Trophoblast cell (in vitro differentiated cells and primary cell): Measurements from ENCODE around the gene GPR3.

ENCODE experiments used
- DNase-seq, 2 donors: peaks; one replicate each; pipeline ENCODE4 v3.0.0-alpha.2; 2016
- H2AFZ ChIP-seq: 2 replicates; pipeline ENCODE4 v1.6.1; 2013; ENCODE audit warnings: low read length, moderate library complexity, mild to moderate bottlenecking; ENCODE audit not compliant: insufficient read depth, poor library complexity
- H2AK5ac ChIP-seq: 2 replicates; pipeline ENCODE4 v1.6.1; 2013; ENCODE audit warnings: mild to moderate bottlenecking, low read length
- H2BK120ac ChIP-seq: 2 replicates; pipeline ENCODE4 v1.6.1; 2013; ENCODE audit warnings: low read length, mild to moderate bottlenecking, moderate library complexity; ENCODE audit not compliant: insufficient read depth, poor library complexity
- H2BK12ac ChIP-seq: 2 replicates; pipeline ENCODE4 v1.6.1; 2013; ENCODE audit warnings: mild to moderate bottlenecking, low read length, moderate library complexity
- H2BK5ac ChIP-seq: 2 replicates; pipeline ENCODE4 v1.6.1; 2013; ENCODE audit warnings: low read length, low read depth, moderate library complexity, mild to moderate bottlenecking; ENCODE audit not compliant: poor library complexity
- H3K14ac ChIP-seq: 2 replicates; pipeline ENCODE4 v1.6.1; 2013; ENCODE audit warnings: mild to moderate bottlenecking, low read length
- H3K18ac ChIP-seq: 2 replicates; pipeline ENCODE4 v1.6.1; 2013; ENCODE audit warnings: mild to moderate bottlenecking, low read length
- H3K23ac ChIP-seq: 2 replicates; pipeline ENCODE4 v1.6.1; 2013; ENCODE audit warnings: low read length
- H3K27ac ChIP-seq: 2 replicates; pipeline ENCODE4 v1.5.1; 2013; ENCODE audit warnings: low read depth, mild to moderate bottlenecking, inconsistent platforms, low read length, moderate library complexity
- H3K27me3 ChIP-seq: 2 replicates; pipeline ENCODE4 v1.6.1; 2013; ENCODE audit warnings: inconsistent platforms, mild to moderate bottlenecking, low read length, moderate library complexity; ENCODE audit not compliant: insufficient read depth
- H3K36me3 ChIP-seq, 2 experiments: 1 replicate in 1 of 2; 2 replicates in 1 of 2; pipeline ENCODE4 v1.6.1; 2013; ENCODE audit warnings: low read length in 2 of 2, mild to moderate bottlenecking in 2 of 2, moderate library complexity in 1 of 2; ENCODE audit not compliant: insufficient read depth in 2 of 2, control insufficient read depth in 1 of 2
- H3K4ac ChIP-seq: 2 replicates; pipeline ENCODE4 v1.6.1; 2013; ENCODE audit warnings: low read depth, mild to moderate bottlenecking, low read length, moderate library complexity
- H3K4me1 ChIP-seq, 2 experiments: 1 replicate in 1 of 2; 2 replicates in 1 of 2; pipeline ENCODE4 v1.6.1; 2013; ENCODE audit warnings: low read length in 2 of 2, mild to moderate bottlenecking in 2 of 2, moderate library complexity in 1 of 2; ENCODE audit not compliant: insufficient read depth in 2 of 2, control insufficient read depth in 1 of 2
- H3K4me2 ChIP-seq: 2 replicates; pipeline ENCODE4 v1.6.1; 2013; ENCODE audit warnings: inconsistent platforms, mild to moderate bottlenecking, low read length, moderate library complexity
- H3K4me3 ChIP-seq: 2 replicates; pipeline ENCODE4 v1.5.1; 2013; ENCODE audit warnings: mild to moderate bottlenecking, low read depth, low read length, inconsistent platforms
- H3K79me1 ChIP-seq: one replicate; pipeline ENCODE4 v1.6.1; 2013; ENCODE audit warnings: low read length
- H3K79me2 ChIP-seq: 2 replicates; pipeline ENCODE4 v1.6.1; 2013; ENCODE audit warnings: low read length, mild to moderate bottlenecking; ENCODE audit not compliant: control insufficient read depth, insufficient read depth, poor library complexity
- H3K9ac ChIP-seq: 2 replicates; pipeline ENCODE4 v1.6.1; 2013; ENCODE audit warnings: mild to moderate bottlenecking, low read length
- H3K9me3 ChIP-seq: 2 replicates; pipeline ENCODE4 v1.6.1; 2013; ENCODE audit warnings: low read depth, mild to moderate bottlenecking, control low read depth, inconsistent platforms, low read length; ENCODE audit not compliant: insufficient read depth
- H4K12ac ChIP-seq: 2 replicates; pipeline ENCODE4 v1.6.1; 2013; ENCODE audit warnings: low read depth, mild to moderate bottlenecking, low read length, moderate library complexity
- H4K8ac ChIP-seq: 2 replicates; pipeline ENCODE4 v1.6.1; 2013; ENCODE audit warnings: low read depth, mild to moderate bottlenecking, low read length, moderate library complexity
- H4K91ac ChIP-seq: one replicate; pipeline ENCODE4 v1.6.1; 2013; ENCODE audit warnings: low read depth, mild to moderate bottlenecking, low read length, moderate library complexity
- WGBS: extraction: QIAGEN DNeasy Blood & Tissue Kit; methylation state at CpG from one replicate; pipeline ENCODE4 v1.1.7; 2013; ENCODE audit warnings: missing lambda C conversion rate; ENCODE audit not compliant: insufficient read length, insufficient coverage; ENCODE audit errors: extremely low coverage; 5-methylcytosine and 5-hydroxymethylcytosine counted together

Gene GPR3

DNA sequence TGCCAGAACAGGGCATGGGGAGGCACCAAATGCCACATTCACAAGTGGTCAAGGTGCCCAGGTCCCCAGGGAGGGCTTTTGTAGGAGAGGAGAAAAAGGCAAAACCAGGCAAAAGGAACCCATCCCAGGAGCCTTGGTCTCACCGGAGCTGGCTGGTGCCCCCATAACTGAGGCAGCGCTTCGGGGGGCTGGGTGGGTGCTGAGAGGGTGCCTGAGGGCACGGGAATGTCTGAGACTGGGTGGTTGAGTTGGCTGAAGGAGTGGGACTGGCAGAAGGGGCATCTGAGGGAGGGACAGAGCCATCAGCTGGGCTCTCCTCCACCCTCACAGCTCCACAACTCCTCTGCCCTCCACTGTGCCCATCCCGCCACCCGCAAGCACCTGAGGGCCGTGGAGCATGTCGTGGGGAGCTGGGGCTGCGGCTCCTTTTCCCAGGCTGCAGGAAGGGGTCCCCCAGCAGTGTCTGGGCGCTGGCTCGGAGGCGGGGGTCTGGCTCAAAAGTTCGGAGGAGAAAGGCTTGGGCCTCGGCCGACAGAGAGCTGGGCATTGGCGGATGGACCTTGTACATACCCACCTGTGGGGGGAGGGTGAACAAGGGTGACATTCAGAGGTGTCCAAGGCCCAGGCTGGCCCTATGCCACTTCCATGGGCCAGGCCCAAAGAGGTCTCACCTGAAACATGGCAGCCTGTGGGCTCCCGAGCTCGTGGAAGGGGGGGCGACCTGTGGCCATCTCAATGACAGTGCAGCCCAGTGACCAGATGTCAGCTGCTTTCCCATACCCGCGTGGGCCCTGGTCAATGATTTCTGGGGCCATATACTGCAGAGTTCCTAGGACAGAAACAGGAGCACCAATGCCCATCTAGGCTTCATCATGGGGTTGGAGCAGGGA is 34.1 kb upstream of the GPR3 start:
- no CpG with 5 or more reads among the region's 21 CpGs for WGBS
- peaks cover 6 to 23% of the 10 kb centered on the region in 2 experiments for H3K36me3 ChIP-seq
- no peak overlapping the region for H2BK120ac ChIP-seq
- DNase-seq = no peak
- H3K9me3 ChIP-seq = peaks cover 8% of the 10 kb centered on the region
- H3K23ac ChIP-seq = no peak overlapping the region
- H3K9ac ChIP-seq = no peak overlapping the region
- peaks cover 18% of the 10 kb centered on the region for H3K27me3 ChIP-seq
- no peak overlapping the region for H4K12ac ChIP-seq
- H2AFZ ChIP-seq = no peak overlapping the region
- no peak overlapping the region for H3K4ac ChIP-seq
- no peak overlapping the region for H4K91ac ChIP-seq
- H3K79me2 ChIP-seq = no peaks in the 10 kb centered on the region
- no peak overlapping the region for H2AK5ac ChIP-seq
- H2BK12ac ChIP-seq = no peak overlapping the region
- H3K27ac ChIP-seq = no peak overlapping the region
- no peak overlapping the region for H3K4me2 ChIP-seq
- no peaks in the 10 kb centered on the region for H3K79me1 ChIP-seq
- no peak overlapping the region for H2BK5ac ChIP-seq
- no peak overlapping the region for H3K4me3 ChIP-seq
- H3K4me1 ChIP-seq = peaks cover 8 to 9% of the 10 kb centered on the region in 2 experiments
- no peak overlapping the region for H4K8ac ChIP-seq
- H3K14ac ChIP-seq = no peak overlapping the region
- H3K18ac ChIP-seq = no peak overlapping the region

DNA sequence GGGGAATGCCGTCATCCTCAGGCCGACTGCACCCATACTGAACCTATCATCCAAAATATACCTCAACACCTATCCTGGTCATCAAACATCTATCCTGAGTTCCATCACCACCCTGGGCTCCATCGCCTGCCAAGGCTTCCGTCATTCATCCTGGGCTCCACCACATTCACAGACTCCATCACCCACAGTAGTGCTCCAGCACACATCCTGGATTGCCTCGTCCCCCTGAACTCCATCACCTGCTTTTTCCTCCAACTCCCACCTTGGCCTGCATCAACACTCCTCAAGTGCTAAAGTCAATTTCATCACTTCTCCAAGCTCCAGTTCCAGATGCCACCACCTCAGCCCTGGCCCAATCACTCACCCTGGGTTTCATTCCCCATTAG is 33.5 kb upstream of the GPR3 start:
- Histone ChIP-seq H2BK120ac (no peak overlapping the region), H4K91ac (no peak overlapping the region), H3K4me1 (peaks cover 8 to 10% of the 10 kb centered on the region in 2 experiments), H2AK5ac (no peak overlapping the region), H3K79me2 (no peaks in the 10 kb centered on the region), H3K18ac (no peak overlapping the region), H4K8ac (no peak overlapping the region), H3K4me3 (no peak overlapping the region), H3K79me1 (no peaks in the 10 kb centered on the region), H3K27me3 (peaks cover 18% of the 10 kb centered on the region), H3K9me3 (peaks cover 8% of the 10 kb centered on the region), H3K27ac (no peak overlapping the region), H3K4me2 (no peak overlapping the region), H3K9ac (no peak overlapping the region), H3K23ac (no peak overlapping the region), H2BK12ac (no peak overlapping the region), H2AFZ (no peak overlapping the region), H3K36me3 (peaks cover 6 to 24% of the 10 kb centered on the region in 2 experiments), H3K14ac (no peak overlapping the region), H4K12ac (no peak overlapping the region), H2BK5ac (no peak overlapping the region), H3K4ac (no peak overlapping the region)
- WGBS = no CpG with 5 or more reads among the region's 5 CpGs
- DNase-seq = no peak

DNA sequence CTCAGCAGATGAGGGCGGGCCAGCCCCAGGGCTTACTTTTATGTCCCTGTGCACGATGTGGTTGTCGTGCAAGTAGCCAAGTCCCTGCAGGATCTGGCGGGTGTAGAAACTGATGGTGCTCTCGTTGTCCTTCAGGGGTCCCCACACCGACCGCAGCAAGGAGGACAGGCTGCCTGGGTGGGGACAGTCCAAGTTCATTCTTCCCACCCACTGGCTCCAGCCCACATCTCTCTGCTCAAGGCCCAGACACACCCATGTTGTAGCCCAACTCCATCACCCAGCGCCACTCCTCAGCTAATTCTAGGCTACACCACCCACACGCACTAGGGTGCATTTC is 32.6 kb upstream of the GPR3 start:
- peak overlapping the region; percentile 77 for H3K4me2 ChIP-seq
- no peak overlapping the region for H2BK5ac ChIP-seq
- H2AK5ac ChIP-seq = no peak overlapping the region
- WGBS = no CpG with 5 or more reads among the region's 9 CpGs
- H2BK120ac ChIP-seq = no peak overlapping the region
- H3K27me3 ChIP-seq = peaks cover 18% of the 10 kb centered on the region
- H3K36me3 ChIP-seq = peaks cover 6 to 24% of the 10 kb centered on the region in 2 experiments
- H2AFZ ChIP-seq = no peak overlapping the region
- H3K18ac ChIP-seq = no peak overlapping the region
- H3K79me1 ChIP-seq = peaks cover 2% of the 10 kb centered on the region
- H4K91ac ChIP-seq = no peak overlapping the region
- H3K4me3 ChIP-seq = peak overlapping the region; percentile 35
- DNase-seq = no peak
- no peak overlapping the region for H3K27ac ChIP-seq
- no peak overlapping the region for H3K14ac ChIP-seq
- no peak overlapping the region for H4K8ac ChIP-seq
- peaks cover 16 to 19% of the 10 kb centered on the region in 2 experiments for H3K4me1 ChIP-seq
- H3K9me3 ChIP-seq = peaks cover 11% of the 10 kb centered on the region
- no peak overlapping the region for H3K9ac ChIP-seq
- H3K23ac ChIP-seq = no peak overlapping the region
- no peak overlapping the region for H4K12ac ChIP-seq
- no peak overlapping the region for H3K4ac ChIP-seq
- no peak overlapping the region for H2BK12ac ChIP-seq
- no peaks in the 10 kb centered on the region for H3K79me2 ChIP-seq

DNA sequence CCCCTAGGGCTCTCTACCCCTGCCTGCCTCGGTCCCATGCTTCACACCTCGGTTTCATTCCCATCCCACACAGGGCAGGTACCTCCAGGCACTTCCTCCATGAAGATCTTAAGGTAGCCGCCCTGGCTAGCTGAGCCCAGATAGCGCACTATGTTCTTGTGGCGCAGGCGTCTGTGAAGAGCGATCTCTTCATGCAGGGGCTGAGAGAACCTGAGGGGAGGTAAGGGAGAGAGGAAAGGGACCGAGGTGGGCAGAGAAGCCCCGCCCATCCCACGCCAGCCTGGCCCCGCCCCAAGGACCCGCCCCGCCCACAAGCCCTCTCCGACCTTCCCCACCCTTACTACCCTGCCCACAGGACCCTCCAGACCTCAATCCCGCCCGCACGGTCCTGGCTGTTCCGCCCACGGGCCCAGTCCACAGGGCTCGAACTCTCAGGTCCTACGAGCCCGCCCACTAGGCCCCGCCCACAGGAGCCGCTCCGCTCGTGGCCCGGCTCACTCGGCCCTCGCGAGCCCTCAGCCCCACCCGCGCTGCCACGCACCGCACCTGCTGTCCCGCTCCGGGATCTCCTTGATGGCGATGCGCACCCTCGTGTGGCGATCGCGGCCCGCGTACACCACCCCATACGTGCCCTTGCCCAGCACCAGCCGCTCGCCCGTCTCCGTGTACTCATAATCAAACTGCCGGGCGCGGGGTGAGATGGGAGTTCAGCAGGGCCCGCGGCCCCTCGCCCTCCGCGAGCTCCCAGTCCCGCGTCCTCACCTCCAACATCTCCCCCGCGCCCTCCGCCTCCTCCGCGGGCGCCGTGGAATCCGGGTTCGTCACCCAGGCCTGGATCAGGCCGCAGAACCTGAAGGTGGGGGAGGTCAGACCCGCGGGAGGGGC is 32.0 kb upstream of the GPR3 start:
- Histone ChIP-seq H2BK12ac (no peak overlapping the region), H3K14ac (no peak overlapping the region), H3K36me3 (peaks cover 6 to 22% of the 10 kb centered on the region in 2 experiments), H3K4me3 (peak overlapping the region; percentile 65), H3K9ac (no peak overlapping the region), H3K23ac (no peak overlapping the region), H3K79me2 (no peaks in the 10 kb centered on the region), H2AK5ac (no peak overlapping the region), H2BK120ac (no peak overlapping the region), H4K8ac (no peak overlapping the region), H2BK5ac (no peak overlapping the region), H3K9me3 (peaks cover 11% of the 10 kb centered on the region), H4K12ac (no peak overlapping the region), H3K27me3 (peaks cover 18% of the 10 kb centered on the region), H3K4me2 (peak overlapping the region; percentile 77), H3K27ac (no peak overlapping the region), H3K79me1 (peaks cover 5% of the 10 kb centered on the region), H2AFZ (no peak overlapping the region), H4K91ac (no peak overlapping the region), H3K4me1 (peaks cover 21 to 24% of the 10 kb centered on the region in 2 experiments), H3K4ac (no peak overlapping the region), H3K18ac (no peak overlapping the region)
- no CpG with 5 or more reads among the region's 71 CpGs for WGBS
- no peak for DNase-seq
